ENCODE data around the gene NEGR1.

Gene NEGR1

GRCh38 chr1:71526824-71527223 is 755.5 kb downstream of the NEGR1 start:
- no peak for DNase-seq

DNA sequence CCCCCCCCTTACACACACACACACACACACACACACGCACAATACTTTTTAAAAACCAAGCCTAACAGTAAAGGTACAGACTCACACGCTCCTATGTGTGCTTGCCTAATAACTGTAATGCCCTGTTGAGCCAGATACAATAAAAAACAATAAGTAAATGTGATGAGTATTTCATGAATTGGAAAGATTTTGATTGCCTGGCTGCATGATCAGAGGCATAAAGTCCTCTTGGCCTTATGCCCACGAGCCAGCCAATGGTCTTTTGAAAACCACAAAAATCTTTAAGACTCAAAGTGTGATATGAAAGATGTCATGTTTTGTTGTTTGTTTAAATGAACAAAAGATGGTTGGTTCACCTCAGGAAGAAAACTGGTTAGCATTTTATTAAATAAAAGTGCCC is 759.6 kb downstream of the NEGR1 start:
- DNase-seq: no peak

DNA sequence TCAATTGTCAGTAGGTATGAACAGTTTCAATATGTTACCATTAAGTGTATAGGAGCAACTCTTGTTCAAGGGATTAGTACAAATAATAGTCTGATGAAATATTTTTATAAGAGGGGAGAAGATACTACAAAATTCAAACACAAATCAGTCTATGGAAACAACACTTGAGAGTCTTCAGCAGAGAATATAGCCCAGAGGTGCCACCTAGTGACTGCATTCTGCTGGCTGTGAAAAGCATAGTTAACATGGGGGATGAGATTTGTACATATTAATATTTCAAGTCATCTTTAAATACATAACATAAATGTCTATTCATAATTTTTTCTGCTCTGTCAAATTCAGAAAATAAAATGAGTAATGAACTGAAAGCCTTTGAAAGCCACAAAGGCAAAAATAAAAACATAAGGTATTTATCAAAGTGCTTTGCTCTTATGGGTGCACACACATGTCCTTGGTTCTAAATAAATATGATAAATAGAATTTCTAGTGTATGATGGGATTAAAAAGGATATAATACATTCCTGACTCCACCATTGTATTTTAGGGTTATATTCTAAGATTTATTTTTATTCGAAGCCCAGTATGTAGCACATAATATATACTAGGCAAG is 760.6 kb downstream of the NEGR1 start:
- DNase-seq: peak; percentile 66 to 81

DNA sequence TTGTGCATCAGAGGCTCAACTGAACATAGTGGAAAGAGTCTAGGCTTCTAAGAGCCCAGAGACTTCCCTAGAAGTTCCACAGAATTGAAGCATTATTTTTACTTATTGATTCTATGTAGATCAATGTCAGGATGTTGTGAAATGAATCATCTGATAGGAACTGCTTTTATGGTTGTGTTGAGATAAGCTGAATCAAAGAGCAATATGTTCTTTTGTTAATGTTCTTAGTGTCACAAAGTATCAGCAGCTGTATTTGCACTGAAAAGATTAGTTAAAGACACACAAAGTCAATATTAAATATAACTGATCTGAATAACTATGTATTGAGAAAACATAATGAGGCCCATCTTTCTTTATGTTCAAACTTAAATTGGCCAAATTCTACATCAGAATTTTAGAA is 770.8 kb downstream of the NEGR1 start:
- DNase-seq: no peak

- no peak for DNase-seq
These were observed 771.6 kb downstream of the NEGR1 start for GRCh38 chr1:71510725-71511124.

- DNase-seq: no peak
These were observed 773.2 kb downstream of the NEGR1 start for GRCh38 chr1:71509051-71509595.

GRCh38 chr1:71502006-71502405 is 780.3 kb downstream of the NEGR1 start:
- peak in 1 of 2 experiments; percentile 3 for DNase-seq

- no peak for DNase-seq
These were observed 783.8 kb downstream of the NEGR1 start for GRCh38 chr1:71498542-71498941.

GRCh38 chr1:71494163-71494562 is 788.2 kb downstream of the NEGR1 start:
- DNase-seq: no peak

GRCh38 chr1:71492298-71493041 is 789.9 kb downstream of the NEGR1 start:
- no peak for DNase-seq

- no peak for DNase-seq
These were observed 791.9 kb downstream of the NEGR1 start for GRCh38 chr1:71490432-71490831.

DNA sequence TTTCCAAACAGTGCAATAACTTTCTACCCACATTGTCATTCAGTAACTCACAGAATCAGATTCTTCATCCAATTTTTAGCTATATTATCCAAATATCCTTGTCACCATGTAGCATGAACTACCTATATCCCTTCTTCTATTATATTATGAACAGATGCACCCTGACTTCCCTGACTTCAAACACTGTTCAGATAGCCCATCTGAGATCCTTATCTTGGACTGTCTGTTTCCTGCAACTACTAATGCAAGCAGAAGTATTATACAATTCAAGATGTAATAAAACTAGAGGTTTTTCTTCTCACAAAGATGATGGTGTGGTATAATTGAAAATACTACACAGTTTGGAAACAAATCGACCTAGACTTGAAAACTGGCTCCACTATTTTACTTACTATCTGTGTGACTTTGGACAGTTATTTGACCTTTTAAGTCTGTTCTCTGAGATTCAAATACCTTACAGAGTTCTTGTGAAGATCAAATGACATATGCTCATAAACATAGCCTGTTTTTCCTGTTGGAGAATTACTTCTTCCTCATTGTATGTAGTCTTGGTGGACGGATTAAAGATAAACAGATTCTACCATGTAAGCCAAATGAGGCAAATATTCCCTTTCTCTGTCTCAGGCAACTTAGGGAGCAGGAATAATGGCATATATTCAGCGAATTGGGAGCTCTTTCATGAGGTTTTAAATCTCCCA is 793.6 kb downstream of the NEGR1 start:
- DNase-seq: no peak

GRCh38 chr1:71473331-71473730 is 809.0 kb downstream of the NEGR1 start:
- no peak for DNase-seq

DNA sequence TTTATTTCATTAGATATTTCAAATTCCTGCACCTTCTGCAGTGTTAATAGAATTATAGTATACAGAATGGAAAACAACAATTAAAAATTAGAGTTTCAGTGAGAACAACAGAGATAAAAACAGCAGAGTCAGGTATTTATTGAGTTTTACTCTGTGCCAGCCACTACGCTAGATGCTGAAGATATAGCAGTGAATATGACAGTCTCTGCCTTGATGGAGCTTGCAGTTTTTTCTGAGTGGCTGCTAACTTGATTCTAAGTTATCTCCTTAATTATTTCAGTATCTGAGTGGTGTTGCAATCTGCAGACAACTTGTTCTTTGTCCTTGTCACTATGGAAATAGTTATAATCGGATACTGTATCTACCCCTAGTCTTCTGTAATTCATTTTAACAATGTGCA is 817.2 kb downstream of the NEGR1 start:
- no peak for DNase-seq

GRCh38 chr1:71464016-71464415 is 818.3 kb downstream of the NEGR1 start:
- DNase-seq: no peak

- DNase-seq: no peak
These were observed 819.2 kb downstream of the NEGR1 start for GRCh38 chr1:71463144-71463543.

- no peak for DNase-seq
These were observed 820.1 kb downstream of the NEGR1 start for GRCh38 chr1:71462247-71462646.

DNA sequence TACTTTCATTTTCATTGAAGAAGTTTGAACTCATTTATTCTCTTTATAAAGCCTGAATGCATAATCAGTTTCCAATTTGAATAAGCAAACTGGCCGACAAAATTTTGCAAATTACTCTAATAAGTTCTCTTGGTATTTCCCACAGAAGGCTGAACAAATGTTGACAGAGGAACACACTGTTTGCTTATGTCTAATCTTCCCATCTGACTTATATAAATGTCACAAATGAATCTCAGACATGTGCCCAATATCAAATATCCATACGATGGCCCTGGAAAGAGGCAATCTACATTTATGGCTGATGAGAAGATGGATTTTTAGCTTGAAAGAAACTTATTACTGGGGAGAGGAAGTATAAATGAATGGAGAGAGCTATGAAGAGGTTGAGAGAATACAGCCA is 820.9 kb downstream of the NEGR1 start:
- DNase-seq: no peak

DNA sequence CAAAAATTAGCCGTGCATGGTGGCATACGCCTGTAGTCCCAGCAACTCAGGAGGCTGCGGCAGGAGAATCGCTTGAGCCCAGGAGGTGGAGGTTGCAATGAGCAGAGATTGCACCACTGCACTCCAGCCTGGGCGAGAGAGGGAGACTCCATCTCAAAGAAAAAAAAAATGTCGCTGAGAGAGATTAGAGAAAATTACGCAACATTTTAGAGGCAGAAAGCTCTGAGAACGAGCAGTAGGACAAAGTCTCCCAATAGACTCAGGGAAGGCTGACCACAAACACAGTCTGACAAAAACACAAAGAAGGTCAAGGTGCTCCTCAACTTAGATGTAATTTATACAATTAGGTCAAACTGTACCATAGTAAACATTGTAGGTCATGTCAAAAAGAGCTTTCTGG is 833.9 kb downstream of the NEGR1 start:
- DNase-seq: no peak

DNA sequence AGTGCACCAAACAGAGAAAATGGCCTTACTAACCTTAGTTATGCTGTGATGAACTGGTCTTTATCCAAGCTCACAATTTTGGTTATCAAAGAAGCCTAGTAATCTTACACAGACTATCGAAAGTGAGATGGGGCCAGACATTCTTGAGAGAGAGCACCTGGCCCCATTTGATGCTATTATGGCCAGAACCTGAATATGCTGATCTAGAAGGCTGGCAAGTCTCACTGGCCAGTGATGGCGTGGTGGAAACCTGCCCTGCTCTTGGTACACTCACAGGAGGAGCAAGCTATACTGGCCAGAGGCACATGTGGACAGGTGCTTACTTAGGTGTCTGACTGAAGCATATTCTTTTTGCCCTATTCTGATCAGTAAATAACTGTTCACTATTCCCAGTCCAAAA is 843.7 kb downstream of the NEGR1 start:
- DNase-seq: no peak

GRCh38 chr1:71435951-71436350 is 846.4 kb downstream of the NEGR1 start:
- DNase-seq: no peak

- DNase-seq: no peak
These were observed 848.1 kb downstream of the NEGR1 start for GRCh38 chr1:71434240-71434639.

- DNase-seq: no peak
These were observed 854.3 kb downstream of the NEGR1 start for GRCh38 chr1:71428029-71428428.

DNA sequence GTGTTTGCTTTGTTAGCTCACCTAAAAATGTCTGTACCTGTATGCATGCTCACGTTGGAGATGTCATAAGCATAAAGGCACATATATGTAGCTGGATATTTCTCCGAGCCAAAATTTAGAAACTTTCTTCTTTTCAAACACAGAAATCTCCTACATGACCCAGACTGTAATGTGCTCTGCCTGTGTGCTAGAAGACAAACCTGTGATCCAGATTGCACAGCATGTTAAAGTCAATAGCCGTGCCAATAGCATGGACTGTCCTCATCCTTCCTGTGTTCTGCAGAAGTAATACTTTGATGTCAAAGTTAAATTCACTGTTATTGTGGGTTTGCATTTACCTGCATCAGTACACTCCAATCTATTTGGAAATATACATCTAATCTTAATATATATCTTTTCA is 855.3 kb downstream of the NEGR1 start:
- DNase-seq: no peak
